HG02981 (cell line): ENCODE measurements around the gene SQOR.
"Not testable (repeated sequence)": the region's sequence is repeated elsewhere in the genome, so short reads cannot be mapped to it uniquely, and the experiment has no call there.

ENCODE experiments used
- ATAC-seq: cut with Tn5 transposase; IDR thresholded peaks from one replicate; pipeline ENCODE4 v1.9.1; 2021; ENCODE audit warnings: mild to moderate bottlenecking, moderate library complexity; ENCODE audit not compliant: unreplicated experiment

The SQOR gene

DNA sequence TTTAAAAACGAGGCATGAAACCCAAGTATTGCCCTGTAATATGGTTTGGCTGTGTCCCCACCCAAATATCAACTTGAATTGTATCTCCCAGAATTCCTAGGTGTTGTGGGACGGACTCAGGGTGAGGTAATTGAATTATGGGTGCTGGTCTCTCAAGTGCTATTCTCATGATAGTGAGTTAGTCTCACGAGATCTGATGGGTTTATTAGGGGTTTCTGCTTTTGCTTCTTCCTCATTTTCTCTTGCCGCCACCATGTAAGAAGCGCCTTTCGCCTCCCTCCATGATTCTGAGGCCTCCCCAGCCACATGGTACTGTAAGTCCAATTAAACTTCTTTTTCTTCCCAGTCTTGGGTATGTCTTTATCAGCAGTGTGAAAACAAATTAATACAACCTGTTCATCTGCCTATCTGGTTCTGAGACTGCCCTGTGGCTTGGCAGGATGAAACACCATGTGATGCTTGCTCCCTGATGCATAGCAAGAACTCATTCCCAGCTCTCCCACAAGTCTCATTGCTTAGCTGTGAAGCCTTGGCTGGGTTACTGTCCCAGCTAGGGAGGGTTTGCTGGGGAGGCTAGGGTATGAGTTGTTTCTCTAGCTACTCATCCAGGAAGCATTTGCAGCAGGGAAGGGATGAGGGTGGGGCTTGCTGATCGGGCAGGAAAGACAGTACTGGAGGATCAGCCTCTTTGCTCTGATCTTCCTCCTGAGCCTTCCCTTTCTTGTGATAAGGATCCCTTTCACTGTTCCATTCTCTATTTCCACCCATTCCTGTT is 3.7 kb upstream of the SQOR start:
- no peak for ATAC-seq

DNA sequence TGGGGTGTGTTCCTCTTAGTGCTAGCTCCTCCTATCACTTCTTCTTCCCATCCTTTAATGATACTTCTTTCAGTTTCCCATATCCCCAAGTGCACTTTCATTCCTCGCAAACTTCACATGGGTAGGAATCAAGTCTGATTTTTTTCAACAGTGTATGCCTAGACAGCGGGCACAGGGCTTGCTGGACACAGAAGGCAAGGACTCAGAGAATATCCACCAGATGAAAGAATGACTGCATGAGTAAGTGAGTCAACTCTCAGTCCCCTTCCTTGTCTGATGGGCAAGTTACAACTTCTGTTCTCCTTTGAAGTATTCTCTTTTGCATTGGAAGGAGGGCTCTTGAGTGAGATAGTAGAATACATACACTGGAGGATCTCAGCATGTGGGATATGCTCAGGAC is 3.1 kb upstream of the SQOR start:
- ATAC-seq: no peak

DNA sequence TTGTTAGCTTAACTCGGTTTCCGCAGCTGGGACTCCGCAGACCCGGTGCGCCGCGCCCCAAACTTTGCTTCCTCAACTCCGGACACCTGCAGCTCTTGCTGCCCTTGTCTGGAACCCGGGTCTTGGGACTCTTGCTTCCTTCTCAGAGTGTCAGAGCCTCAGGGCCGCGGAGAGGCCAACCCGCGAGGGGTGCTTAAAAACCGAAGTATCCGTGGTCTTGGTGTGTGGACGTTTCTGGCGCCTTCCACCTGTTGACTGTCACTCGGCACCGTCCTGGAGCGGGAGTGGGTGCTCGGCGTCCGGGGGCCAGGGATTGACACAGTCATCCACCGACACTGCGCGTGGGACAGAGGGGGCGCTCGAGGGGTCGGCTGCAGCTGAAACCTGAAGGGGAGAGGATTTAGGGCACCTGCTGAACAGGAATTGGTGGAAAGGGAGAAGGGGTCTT is 386 bp downstream of the SQOR start:
- peak; percentile 50 for ATAC-seq

- ATAC-seq: no peak
Observed at GRCh38 chr15:45635763-45636292, 999 bp downstream of the SQOR start.

DNA sequence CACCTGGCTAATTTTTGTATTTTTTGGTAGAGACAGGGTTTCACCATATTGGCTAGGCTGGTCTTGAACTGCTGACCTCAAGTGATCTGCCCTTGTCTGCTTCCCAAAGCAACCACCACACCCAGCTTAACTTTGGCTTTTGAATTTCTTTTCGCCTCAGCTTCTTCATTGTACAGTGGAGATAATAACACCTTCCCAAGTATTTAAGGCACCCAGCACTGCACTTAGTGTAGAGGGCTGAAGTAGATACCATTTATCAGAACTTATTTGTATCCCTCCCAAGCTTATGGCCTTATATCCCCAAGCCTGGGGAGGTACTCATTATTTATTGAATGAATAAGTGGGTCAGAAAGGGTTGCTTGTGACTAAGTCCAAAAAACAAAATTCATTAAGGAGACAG is 2.3 kb downstream of the SQOR start:
- no peak for ATAC-seq

DNA sequence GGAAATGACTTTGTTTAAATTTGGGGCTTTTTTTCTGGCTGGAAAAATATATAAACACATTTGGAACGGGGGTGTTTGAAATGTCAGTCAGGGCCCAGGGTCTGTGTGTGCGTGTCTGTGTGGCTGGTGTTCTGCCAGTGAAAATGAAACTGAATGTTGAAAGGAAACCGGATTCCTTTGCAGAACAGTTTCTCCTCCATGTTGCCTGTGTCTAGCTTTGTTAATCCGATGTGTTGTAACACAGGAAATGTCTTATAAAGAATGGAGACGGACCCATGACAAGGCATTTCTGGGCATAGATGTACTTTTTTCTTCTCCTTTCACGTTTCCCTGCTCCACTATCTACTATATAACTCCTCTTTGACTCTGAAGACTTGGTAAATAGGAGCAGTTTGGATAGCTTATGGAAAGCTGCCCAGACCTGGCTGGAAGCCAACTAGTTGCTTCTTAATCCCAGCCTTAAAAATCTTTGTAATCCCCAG is 2.8 kb downstream of the SQOR start:
- peak; percentile 47 for ATAC-seq

- no peak for ATAC-seq
Observed at GRCh38 chr15:45640616-45641015, 5.8 kb downstream of the SQOR start.

DNA sequence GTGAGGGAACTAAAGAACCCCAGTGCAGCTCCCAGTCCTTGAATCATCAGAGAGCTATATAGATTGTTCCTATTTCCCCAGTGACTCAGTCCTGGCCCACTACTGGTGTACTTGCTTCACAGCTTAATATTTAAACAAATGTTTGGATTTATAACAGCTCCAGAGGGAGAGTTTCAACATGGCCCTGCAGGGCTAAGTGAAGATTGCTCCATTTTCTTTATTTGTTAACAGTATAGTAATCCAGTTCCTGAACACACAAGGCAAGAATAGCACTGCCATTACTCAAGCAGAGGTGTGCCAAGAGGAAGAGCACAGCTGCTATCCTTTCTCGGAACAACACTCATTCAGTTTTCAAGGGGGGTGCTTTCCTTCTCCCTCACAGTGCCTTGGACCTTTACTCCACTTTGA is 6.5 kb downstream of the SQOR start:
- ATAC-seq: no peak

GRCh38 chr15:45641999-45642932 is 7.4 kb downstream of the SQOR start:
- no peak for ATAC-seq

DNA sequence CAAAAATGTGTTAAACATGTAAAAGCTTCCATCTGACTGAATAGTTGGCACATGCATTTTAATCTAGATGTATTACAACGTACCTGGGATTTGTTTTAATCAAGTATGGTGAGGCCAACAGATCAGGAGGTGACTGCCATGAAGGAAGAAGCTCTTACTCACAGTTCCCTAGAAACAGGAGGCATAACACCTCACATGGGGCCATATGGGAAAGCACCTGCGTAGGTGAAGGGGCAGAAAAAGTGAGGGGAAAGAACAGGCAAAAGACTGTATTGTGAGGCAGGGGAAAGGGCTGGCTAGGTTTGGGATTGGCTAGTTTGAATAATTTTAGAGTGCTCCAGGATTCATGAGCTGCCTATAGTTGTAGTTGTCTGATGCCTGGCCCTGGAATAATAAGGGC is 9.6 kb downstream of the SQOR start:
- no peak for ATAC-seq

- no peak for ATAC-seq
Observed at GRCh38 chr15:45645026-45645980, 10.5 kb downstream of the SQOR start.

GRCh38 chr15:45646220-45646619 is 11.4 kb downstream of the SQOR start:
- ATAC-seq: no peak

DNA sequence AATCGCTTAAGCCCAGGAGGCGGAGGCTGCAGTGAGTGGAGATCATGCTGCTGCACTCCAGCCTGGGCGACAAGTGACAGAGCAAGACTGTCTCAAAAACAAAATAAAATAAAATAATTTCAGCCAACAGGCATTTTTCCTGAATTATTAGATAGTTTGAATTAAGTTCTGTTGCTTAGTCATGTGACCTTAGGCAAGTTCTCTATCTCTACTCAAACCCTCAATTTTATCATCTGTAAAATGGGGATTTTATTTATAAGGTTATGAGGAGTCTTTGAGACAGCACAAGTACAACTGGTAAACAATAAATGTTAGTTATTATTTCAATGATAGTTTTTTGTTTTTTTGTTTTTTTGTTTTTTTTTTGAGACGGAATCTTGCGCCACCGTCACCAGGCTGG is 13.0 kb downstream of the SQOR start:
- no peak for ATAC-seq

DNA sequence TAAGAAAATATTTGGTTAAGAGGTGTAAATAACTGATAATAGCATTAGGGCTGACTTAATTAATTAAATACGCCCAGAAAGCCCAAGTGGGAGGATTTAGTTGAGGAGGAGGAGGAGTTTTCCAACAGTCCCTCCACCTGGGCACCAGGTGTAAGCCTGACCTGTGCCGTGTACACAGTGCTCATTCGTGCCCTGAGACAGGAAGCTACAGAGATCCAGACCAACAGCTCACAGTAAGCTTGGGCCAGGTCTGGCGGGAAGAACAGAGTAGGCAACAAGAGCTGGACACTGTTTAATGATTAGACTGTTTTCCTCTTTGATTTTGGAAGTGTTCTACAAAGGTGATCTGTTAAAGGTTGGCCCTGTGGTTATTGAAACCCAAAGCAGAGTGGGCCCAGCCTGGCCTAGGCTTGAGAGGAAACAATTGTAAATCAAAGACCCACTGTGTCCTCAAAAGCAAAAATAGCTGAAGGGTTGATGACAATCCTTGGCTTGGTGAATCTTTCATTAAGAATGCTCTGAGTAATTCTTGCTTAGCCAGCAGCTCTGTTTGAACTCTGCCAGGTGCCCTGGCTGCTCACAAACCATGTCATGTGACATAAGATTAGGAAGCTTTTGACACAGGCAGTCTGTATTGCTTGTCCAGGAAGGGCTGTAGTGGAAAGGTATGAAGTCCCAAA is 13.8 kb downstream of the SQOR start:
- ATAC-seq: no peak

DNA sequence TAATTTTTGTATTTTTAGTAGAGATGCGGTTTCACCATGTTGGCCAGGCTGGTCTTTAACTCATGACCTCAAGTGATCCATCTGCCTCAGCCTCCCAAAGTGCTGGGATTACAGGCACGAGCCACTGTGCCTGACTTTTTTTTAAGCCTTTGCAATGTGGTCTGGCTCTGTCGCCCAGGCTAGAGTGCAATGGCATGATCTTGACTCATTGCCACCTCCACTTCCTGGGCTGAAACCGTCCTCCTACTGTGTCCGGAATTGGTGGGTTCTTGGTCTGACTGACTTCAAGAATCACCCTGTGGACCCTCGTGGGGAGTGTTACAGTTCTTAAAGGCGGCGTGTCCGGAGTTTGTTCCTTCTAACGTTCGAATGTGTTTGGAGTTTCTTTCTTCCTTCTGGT is 15.2 kb downstream of the SQOR start:
- not testable (repeated sequence) for ATAC-seq

DNA sequence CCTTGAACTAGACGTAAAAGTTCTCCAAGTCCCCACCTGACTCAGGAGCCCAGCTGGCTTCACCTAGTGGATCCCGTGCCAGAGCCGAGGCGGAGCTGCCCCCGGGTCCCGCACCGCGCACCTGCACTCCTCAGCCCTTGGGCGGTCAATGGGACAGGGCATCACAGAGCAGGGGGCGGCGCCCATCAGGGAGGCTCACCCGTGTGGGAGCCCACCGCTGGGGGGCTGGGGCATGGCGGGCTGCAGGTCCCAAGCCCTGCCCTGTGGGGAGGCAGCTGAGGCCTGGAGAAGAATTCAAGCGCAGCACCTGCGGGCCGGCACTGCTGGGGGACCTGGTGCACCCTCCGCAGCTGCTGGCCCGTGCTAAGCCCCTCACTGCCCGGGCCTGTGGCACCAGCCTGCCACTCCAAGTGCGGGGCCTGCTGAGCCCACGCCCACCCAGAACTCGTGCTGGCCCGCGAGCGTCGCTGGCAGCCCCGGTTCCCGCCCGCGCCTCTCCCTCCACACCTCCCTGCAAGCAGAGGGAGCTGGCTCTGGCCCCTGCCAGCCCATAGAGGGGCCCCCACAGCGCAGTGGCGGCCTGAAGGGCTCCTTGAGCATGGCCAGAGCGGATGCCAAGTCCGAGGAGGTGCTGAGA is 16.2 kb downstream of the SQOR start:
- ATAC-seq: no peak

GRCh38 chr15:45653702-45654424 is 19.0 kb downstream of the SQOR start:
- no peak for ATAC-seq

- ATAC-seq: no peak
Observed at GRCh38 chr15:45654749-45655148, 19.9 kb downstream of the SQOR start.

- no peak for ATAC-seq
Observed at GRCh38 chr15:45657254-45657653, 22.4 kb downstream of the SQOR start.
